Fibroblast of lung (primary cell): ENCODE data around the gene GPC6. TPM values are rescaled to one million over a fixed set of nuclear protein-coding genes. Genes with fewer than 3 reads are reported as not detected.

ENCODE experiments used
- DNase-seq, 2 donors: peaks; one replicate each; pipeline versions ENCODE4 v3.0.0 to v3.0.0-alpha.2; 2010; ENCODE audit warnings: low read depth in 2 of 2
- H2AFZ ChIP-seq: 2 replicates; pipeline ENCODE4 v1.5.1; 2012; ENCODE audit warnings: low read length, control low read depth, inconsistent platforms
- H3K27ac ChIP-seq: 2 replicates; pipeline ENCODE4 v1.5.1; 2011; ENCODE audit warnings: low read length, control low read depth; ENCODE audit not compliant: insufficient read depth
- H3K27me3 ChIP-seq: 2 replicates; pipeline ENCODE4 v1.5.1; 2011; ENCODE audit warnings: mild to moderate bottlenecking, low read length; ENCODE audit not compliant: control insufficient read depth, insufficient read depth
- H3K36me3 ChIP-seq: 2 replicates; pipeline ENCODE4 v1.5.1; 2011; ENCODE audit warnings: low read length; ENCODE audit not compliant: control insufficient read depth, insufficient read depth
- H3K4me1 ChIP-seq: 2 replicates; pipeline ENCODE4 v1.5.1; 2011; ENCODE audit warnings: low read length; ENCODE audit not compliant: control insufficient read depth, insufficient read depth; ENCODE audit errors: extremely low read depth
- H3K4me2 ChIP-seq: 2 replicates; pipeline ENCODE4 v1.5.1; 2011; ENCODE audit warnings: low read length, control low read depth; ENCODE audit not compliant: insufficient read depth; ENCODE audit errors: extremely low read depth
- H3K4me3 ChIP-seq, 4 experiments: fragments of 200-600 bp in 1 of 4; sonication (generic) in 1 of 4; replicated peaks in 1 of 4; 2 replicates each; pipeline ENCODE4 v1.5.1; 2011 to 2016; ENCODE audit warnings: low read length in 4 of 4, low read depth in 3 of 4, mild to moderate bottlenecking in 3 of 4, control low read depth in 2 of 4, inconsistent platforms in 1 of 4, mixed read lengths in 1 of 4; ENCODE audit not compliant: insufficient read depth in 1 of 4; ENCODE audit errors: control extremely low read depth in 1 of 4
- H3K79me2 ChIP-seq: 2 replicates; pipeline ENCODE4 v1.5.1; 2012; ENCODE audit warnings: mild to moderate bottlenecking, low read length, inconsistent platforms; ENCODE audit not compliant: control insufficient read depth, insufficient read depth
- H3K9ac ChIP-seq: 2 replicates; pipeline ENCODE4 v1.5.1; 2011; ENCODE audit warnings: mild to moderate bottlenecking, low read length, control low read depth; ENCODE audit not compliant: insufficient read depth
- H3K9me3 ChIP-seq: 2 replicates; pipeline ENCODE4 v1.5.1; 2012; ENCODE audit warnings: low read depth, low read length; ENCODE audit not compliant: control insufficient read depth, insufficient read depth
- H4K20me1 ChIP-seq: 2 replicates; pipeline ENCODE4 v1.5.1; 2011; ENCODE audit warnings: low read length; ENCODE audit not compliant: control insufficient read depth, insufficient read depth; ENCODE audit errors: extremely low read depth
- EZH2 ChIP-seq: IDR thresholded peaks from 2 replicates; pipeline ENCODE4 v1.5.1; 2012; ENCODE audit warnings: low read length, control low read depth, mild to moderate bottlenecking; ENCODE audit errors: missing control alignments
- polyA plus RNA-seq, 2 donors: library from polyadenylated mRNA; depleted of rRNA in 1 of 2; stranded (reverse) in 1 of 2; unstranded in 1 of 2; fragments of >200 nt; gene quantifications; 2 replicates each; pipeline ENCODE4 v1.2.1, GENCODE V29; 2011 to 2012; ENCODE audit warnings: missing spikeins in 1 of 2
- total RNA-seq: library from RNA; depleted of rRNA; stranded (reverse); fragments of >200 nt; gene quantifications from 2 replicates; pipeline ENCODE4 v1.2.1, GENCODE V29; 2014
- TF ChIP-seq, protein P1 (sequence below), 2 donors: IDR thresholded peaks in 1 of 2; conservative IDR thresholded peaks in 1 of 2; 1 replicate in 1 of 2; 2 replicates in 1 of 2; pipeline ENCODE4 v1.5.1; 2011 to 2012; ENCODE audit warnings: low read length in 2 of 2, control low read depth in 1 of 2, inconsistent platforms in 1 of 2, low read depth in 1 of 2, mild to moderate bottlenecking in 1 of 2

Gene GPC6
- total and polyA plus RNA-seq, 2 donors (not counting 1 experiment from before 2014, with no cell fraction given) = 11.2 to 33.7 TPM

DNA sequence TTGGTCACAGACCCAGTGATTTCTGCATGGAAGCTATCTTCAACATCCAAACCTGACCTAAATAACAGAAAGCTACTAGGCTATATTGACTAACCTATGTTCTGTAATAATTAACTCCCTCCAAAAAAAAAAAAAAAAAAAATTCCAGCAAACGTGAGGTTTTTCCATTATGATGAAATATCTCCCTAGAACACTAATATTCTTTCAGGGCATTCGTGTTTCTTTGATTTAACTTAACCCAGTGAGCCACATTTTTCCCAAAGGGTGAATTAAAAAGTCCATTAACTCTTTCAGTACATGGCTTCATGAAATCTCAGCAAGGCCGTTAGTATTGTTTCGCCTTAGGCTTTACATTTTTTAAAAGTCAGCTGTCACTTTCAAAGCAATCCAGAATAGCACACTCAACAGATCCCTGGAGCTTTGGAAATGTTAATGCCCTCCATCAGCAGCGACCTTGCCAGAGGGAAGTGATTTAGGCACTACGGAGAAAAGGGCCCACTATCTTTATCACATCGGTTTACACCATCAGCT is 1077.1 kb downstream of the GPC6 start:
- Histone ChIP-seq H3K9ac (no peak overlapping the region), H3K4me1 (peaks cover 3% of the 10 kb centered on the region), H3K27me3 (no peaks in the 10 kb centered on the region), H2AFZ (no peak overlapping the region), H3K79me2 (no peaks in the 10 kb centered on the region), H4K20me1 (no peaks in the 10 kb centered on the region), H3K4me3 (no peak overlapping the region), H3K36me3 (no peaks in the 10 kb centered on the region), H3K9me3 (no peaks in the 10 kb centered on the region), H3K27ac (no peak overlapping the region), H3K4me2 (no peak overlapping the region)
- no peak for DNase-seq
- TF ChIP-seq EZH2 = no peak
- TF ChIP-seq, protein P1, sequence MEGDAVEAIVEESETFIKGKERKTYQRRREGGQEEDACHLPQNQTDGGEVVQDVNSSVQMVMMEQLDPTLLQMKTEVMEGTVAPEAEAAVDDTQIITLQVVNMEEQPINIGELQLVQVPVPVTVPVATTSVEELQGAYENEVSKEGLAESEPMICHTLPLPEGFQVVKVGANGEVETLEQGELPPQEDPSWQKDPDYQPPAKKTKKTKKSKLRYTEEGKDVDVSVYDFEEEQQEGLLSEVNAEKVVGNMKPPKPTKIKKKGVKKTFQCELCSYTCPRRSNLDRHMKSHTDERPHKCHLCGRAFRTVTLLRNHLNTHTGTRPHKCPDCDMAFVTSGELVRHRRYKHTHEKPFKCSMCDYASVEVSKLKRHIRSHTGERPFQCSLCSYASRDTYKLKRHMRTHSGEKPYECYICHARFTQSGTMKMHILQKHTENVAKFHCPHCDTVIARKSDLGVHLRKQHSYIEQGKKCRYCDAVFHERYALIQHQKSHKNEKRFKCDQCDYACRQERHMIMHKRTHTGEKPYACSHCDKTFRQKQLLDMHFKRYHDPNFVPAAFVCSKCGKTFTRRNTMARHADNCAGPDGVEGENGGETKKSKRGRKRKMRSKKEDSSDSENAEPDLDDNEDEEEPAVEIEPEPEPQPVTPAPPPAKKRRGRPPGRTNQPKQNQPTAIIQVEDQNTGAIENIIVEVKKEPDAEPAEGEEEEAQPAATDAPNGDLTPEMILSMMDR (conservative IDR thresholded peaks at IDR 0.05 in 1 of 2, IDR thresholded peaks at IDR 0.05 in 1 of 2; ENCODE audit: low read depth in 1 of 2, low read length in 2 of 2) = no peak

DNA sequence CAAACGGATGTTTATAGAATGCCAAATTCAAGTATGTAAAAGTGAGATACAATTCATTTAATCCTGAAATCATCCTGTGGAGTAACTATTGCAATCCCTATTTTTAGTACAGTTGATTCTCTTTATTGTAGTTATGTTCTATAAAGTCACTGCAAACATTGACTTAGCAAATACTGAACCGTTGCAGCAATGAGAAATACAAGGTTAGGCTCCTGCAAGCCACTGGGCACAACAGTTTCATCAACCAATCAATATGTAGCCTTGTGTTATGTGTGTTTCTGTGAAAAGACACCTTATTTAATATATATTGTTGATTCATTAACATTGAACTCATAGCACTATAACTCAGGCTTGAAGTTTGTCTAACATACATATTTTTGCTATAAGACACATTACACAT is 1078.4 kb downstream of the GPC6 start:
- H3K36me3 ChIP-seq = no peaks in the 10 kb centered on the region
- H4K20me1 ChIP-seq = no peaks in the 10 kb centered on the region
- H3K9ac ChIP-seq = no peak overlapping the region
- H3K4me3 ChIP-seq = no peak overlapping the region
- no peaks in the 10 kb centered on the region for H3K27me3 ChIP-seq
- H3K9me3 ChIP-seq = no peaks in the 10 kb centered on the region
- H3K27ac ChIP-seq = no peak overlapping the region
- no peak for DNase-seq
- H2AFZ ChIP-seq = no peak overlapping the region
- no peaks in the 10 kb centered on the region for H3K79me2 ChIP-seq
- no peak for TF ChIP-seq EZH2
- TF ChIP-seq, protein P1 (conservative IDR thresholded peaks at IDR 0.05 in 1 of 2, IDR thresholded peaks at IDR 0.05 in 1 of 2; ENCODE audit: low read depth in 1 of 2, low read length in 2 of 2) = no peak
- H3K4me2 ChIP-seq = no peak overlapping the region
- peaks cover 8% of the 10 kb centered on the region for H3K4me1 ChIP-seq

DNA sequence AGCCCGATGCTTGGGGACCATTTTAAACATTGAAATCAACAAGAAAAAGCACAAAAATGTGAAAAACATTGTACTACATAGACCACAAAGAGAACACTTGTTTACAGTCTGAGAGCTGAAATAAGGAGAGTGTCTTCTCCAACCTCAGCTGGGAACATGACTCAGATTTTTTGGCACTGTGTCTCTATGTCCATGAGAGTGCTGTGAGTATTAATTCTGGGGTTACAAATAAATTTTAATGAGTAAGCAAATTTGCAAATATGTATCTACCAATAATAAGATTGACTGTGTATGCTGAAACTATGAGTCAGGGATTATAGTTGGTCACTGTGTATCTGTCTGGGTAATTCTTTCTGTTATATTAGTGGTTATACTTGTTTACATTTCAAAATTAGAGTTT is 1078.9 kb downstream of the GPC6 start:
- TF ChIP-seq, protein P1 (conservative IDR thresholded peaks at IDR 0.05 in 1 of 2, IDR thresholded peaks at IDR 0.05 in 1 of 2; ENCODE audit: low read depth in 1 of 2, low read length in 2 of 2) = no peak
- TF ChIP-seq EZH2 = no peak
- Histone ChIP-seq H3K36me3 (no peaks in the 10 kb centered on the region), H3K4me2 (no peak overlapping the region), H3K9me3 (no peaks in the 10 kb centered on the region), H3K9ac (no peak overlapping the region), H3K79me2 (no peaks in the 10 kb centered on the region), H3K4me1 (peaks cover 11% of the 10 kb centered on the region), H3K27ac (peak overlapping the region; percentile 49), H2AFZ (no peak overlapping the region), H4K20me1 (no peaks in the 10 kb centered on the region), H3K4me3 (no peak overlapping the region), H3K27me3 (no peaks in the 10 kb centered on the region)
- peak; percentile 87 to 94 for DNase-seq
